ENCODE data around the gene OR51G2.
"Not testable (repeated sequence)": the region's sequence is repeated elsewhere in the genome, so short reads cannot be mapped to it uniquely, and the experiment has no call there.

Gene OR51G2, protein sequence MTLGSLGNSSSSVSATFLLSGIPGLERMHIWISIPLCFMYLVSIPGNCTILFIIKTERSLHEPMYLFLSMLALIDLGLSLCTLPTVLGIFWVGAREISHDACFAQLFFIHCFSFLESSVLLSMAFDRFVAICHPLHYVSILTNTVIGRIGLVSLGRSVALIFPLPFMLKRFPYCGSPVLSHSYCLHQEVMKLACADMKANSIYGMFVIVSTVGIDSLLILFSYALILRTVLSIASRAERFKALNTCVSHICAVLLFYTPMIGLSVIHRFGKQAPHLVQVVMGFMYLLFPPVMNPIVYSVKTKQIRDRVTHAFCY

GRCh38 chr11:4919250-4919649 is at the start of gene OR51G2:
Gene OR51G2, minus strand, starts transcription at chr11:4919350. Its CDS starts 3,687 bp downstream, at chr11:4915663.
- no peak within 1 kb of the TSS for H3K4me3 Mint-ChIP-seq
- no peaks in the 10 kb centered on the region for H3K4me1 Mint-ChIP-seq (ENCODE audit: low read depth)
- H3K36me3 Mint-ChIP-seq = no peaks in the 10 kb centered on the region
- H3K27ac Mint-ChIP-seq = no peak within 1 kb of the TSS
- no peaks in the 10 kb centered on the region for H3K9me3 Mint-ChIP-seq (ENCODE audit: low read depth)
- H3K27me3 Mint-ChIP-seq = peaks cover 7% of the 10 kb centered on the region

DNA sequence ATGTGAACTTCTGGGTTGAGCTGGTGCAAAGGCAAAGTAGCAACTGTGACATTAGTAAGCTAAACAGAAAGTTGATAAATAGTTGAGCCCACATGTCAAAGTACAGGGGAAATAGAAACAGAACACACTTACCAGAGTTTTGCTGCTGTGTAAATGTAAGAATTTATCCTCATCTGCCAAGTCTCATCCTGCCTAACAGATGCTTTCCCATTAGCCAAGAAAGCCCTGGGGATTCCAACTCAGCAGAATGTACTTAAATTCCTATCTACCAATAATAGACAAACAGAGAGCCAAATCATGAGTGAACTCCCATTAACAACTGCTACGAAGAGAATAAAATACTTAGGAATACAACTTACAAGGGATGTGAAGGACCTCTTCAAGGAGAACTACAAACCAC is 43.7 kb upstream of the OR51G2 start:
- no peaks in the 10 kb centered on the region for H3K9me3 Mint-ChIP-seq (ENCODE audit: low read depth)
- H3K36me3 Mint-ChIP-seq = no peaks in the 10 kb centered on the region
- H3K27ac Mint-ChIP-seq = no peak overlapping the region
- no peaks in the 10 kb centered on the region for H3K4me1 Mint-ChIP-seq (ENCODE audit: low read depth)
- H3K4me3 Mint-ChIP-seq = no peak overlapping the region
- H3K27me3 Mint-ChIP-seq = peaks cover 1% of the 10 kb centered on the region

GRCh38 chr11:4960877-4961276 is 41.7 kb upstream of the OR51G2 start:
- Mint-ChIP-seq H3K36me3 (no peaks in the 10 kb centered on the region), H3K27ac (no peak overlapping the region), H3K4me3 (no peak overlapping the region), H3K4me1 (ENCODE audit: low read depth) (no peaks in the 10 kb centered on the region), H3K9me3 (ENCODE audit: low read depth) (no peaks in the 10 kb centered on the region), H3K27me3 (peaks cover 1% of the 10 kb centered on the region)

GRCh38 chr11:4957396-4957795 is 38.2 kb upstream of the OR51G2 start:
- Mint-ChIP-seq H3K4me1 (ENCODE audit: low read depth) (no peaks in the 10 kb centered on the region), H3K4me3 (no peak overlapping the region), H3K27ac (no peak overlapping the region), H3K27me3 (no peaks in the 10 kb centered on the region), H3K36me3 (no peaks in the 10 kb centered on the region), H3K9me3 (ENCODE audit: low read depth) (no peaks in the 10 kb centered on the region)

- not testable (repeated sequence) for H3K9me3 Mint-ChIP-seq (ENCODE audit: low read depth); H3K27me3 Mint-ChIP-seq; H3K4me3 Mint-ChIP-seq; H3K36me3 Mint-ChIP-seq; H3K4me1 Mint-ChIP-seq (ENCODE audit: low read depth); H3K27ac Mint-ChIP-seq
Measured at GRCh38 chr11:4955613-4956012, 36.5 kb upstream of the OR51G2 start, which contains the start of gene OR51A2. Gene OR51A2, minus strand, starts transcription at chr11:4955713. Its CDS starts 0 bp downstream, at chr11:4955713.

GRCh38 chr11:4947505-4947904 is 28.4 kb upstream of the OR51G2 start, which contains the start of gene OR51A4:
Gene OR51A4, minus strand, starts transcription at chr11:4947605. Its CDS starts 505 bp downstream, at chr11:4947100.
- Mint-ChIP-seq H3K27me3 (peaks cover 1% of the 10 kb centered on the region), H3K4me1 (ENCODE audit: low read depth) (no peaks in the 10 kb centered on the region), H3K36me3 (no peaks in the 10 kb centered on the region), H3K4me3 (no peak within 1 kb of the TSS), H3K9me3 (ENCODE audit: low read depth) (no peaks in the 10 kb centered on the region), H3K27ac (no peak within 1 kb of the TSS)

DNA sequence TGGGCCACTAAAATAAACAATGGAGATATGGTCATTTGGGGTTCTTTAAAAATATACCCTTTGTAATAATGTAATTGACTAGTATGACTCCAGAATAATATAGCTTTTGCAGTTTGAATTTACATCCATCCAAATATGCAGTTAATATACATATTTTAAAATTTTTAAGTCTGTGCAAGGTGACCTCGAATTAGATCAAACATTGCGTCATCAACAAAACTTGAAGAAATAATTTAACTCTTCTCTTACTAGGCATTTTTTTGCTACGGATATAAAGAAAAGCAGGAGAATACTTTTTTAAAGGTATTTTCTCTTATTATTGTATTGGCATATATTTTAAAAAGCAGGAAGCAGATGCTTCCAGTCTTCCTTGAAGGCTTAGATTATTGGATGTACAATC is 17.6 kb upstream of the OR51G2 start:
- H3K4me3 Mint-ChIP-seq = no peak overlapping the region

DNA sequence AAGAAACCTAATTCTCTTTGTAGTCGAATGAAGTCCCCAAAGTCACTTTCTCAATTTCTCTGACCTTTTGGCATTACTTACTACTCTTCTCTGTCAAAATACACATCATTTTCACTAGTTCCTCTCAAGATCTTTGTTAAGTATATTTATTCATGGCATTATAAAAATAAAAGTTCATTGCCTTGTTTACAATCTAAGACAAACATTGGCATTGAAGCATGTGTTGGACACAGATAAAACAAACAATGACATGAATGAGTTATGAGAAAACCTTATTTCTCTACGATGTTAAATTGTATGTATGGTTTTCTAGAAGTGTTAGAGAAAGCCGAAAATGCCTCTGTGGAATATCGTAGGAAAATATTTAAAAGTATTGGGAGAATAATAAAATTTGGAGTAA is 13.6 kb upstream of the OR51G2 start:
- Mint-ChIP-seq H3K27ac (no peak overlapping the region), H3K9me3 (ENCODE audit: low read depth) (no peaks in the 10 kb centered on the region), H3K27me3 (no peaks in the 10 kb centered on the region), H3K4me3 (no peak overlapping the region), H3K36me3 (no peaks in the 10 kb centered on the region), H3K4me1 (ENCODE audit: low read depth) (no peaks in the 10 kb centered on the region)

More for the DNA sequence above, 17.6 kb upstream of the OR51G2 start:
- no peaks in the 10 kb centered on the region for H3K4me1 Mint-ChIP-seq (ENCODE audit: low read depth)
- no peak overlapping the region for H3K27ac Mint-ChIP-seq
- peaks cover 3% of the 10 kb centered on the region for H3K27me3 Mint-ChIP-seq
- no peaks in the 10 kb centered on the region for H3K9me3 Mint-ChIP-seq (ENCODE audit: low read depth)
- H3K36me3 Mint-ChIP-seq = no peaks in the 10 kb centered on the region

DNA sequence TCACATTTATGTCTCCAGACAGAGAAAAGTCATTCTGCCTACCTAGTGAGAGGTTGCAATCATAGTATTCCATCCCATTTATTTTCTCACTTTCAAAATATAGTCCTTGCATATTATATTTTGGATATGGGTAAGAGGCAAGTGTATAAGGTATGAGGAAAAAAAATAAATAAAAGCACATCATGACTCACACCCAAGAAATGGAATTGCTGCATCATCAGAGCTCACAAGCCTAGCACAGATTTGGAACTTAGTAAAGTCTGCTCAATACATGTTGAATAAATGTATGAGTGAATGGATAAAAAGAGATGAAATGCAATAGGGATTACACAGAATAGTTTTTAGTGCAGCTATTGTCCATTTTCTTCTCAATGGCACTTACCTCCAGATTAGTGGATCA is 7.5 kb upstream of the OR51G2 start:
- Mint-ChIP-seq H3K27ac (no peak overlapping the region), H3K4me1 (ENCODE audit: low read depth) (no peaks in the 10 kb centered on the region), H3K4me3 (no peak overlapping the region), H3K27me3 (peaks cover 10% of the 10 kb centered on the region), H3K9me3 (ENCODE audit: low read depth) (no peaks in the 10 kb centered on the region), H3K36me3 (no peaks in the 10 kb centered on the region)

DNA sequence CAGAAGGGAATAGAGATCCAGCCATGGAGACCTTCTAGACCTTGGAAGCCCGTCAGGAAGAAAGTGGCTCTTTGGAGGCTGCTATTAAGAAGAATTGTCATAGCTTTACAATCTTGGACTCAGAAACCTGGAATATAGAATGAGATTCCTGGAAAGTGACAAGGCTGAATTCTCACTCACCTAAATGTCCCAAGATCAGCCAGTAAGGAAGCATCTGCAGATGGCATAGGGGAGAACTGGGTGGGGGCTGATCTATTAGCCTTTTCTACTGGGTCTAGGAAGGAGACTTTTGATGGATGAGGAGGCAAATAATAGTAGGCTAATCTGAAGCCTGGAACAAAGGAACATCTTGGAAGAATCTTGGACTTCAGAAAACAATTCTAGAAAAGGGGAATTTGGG is 5.1 kb upstream of the OR51G2 start, which contains the start of gene OR51G1:
Gene OR51G1 (minus strand): TSS at position 101 of the 400 bp plus-strand sequence. CDS start 0 bp downstream, at position 101.
- Mint-ChIP-seq H3K27me3 (peaks cover 10% of the 10 kb centered on the region), H3K36me3 (no peaks in the 10 kb centered on the region), H3K9me3 (ENCODE audit: low read depth) (no peaks in the 10 kb centered on the region), H3K4me1 (ENCODE audit: low read depth) (no peaks in the 10 kb centered on the region), H3K27ac (no peak within 1 kb of the TSS), H3K4me3 (no peak within 1 kb of the TSS)

- no peak overlapping the region for H3K4me3 Mint-ChIP-seq
- no peaks in the 10 kb centered on the region for H3K4me1 Mint-ChIP-seq (ENCODE audit: low read depth)
- no peak overlapping the region for H3K27ac Mint-ChIP-seq
- H3K36me3 Mint-ChIP-seq = no peaks in the 10 kb centered on the region
- H3K9me3 Mint-ChIP-seq (ENCODE audit: low read depth) = no peaks in the 10 kb centered on the region
- H3K27me3 Mint-ChIP-seq = peaks cover 10% of the 10 kb centered on the region
Measured at GRCh38 chr11:4922304-4922703, 3.2 kb upstream of the OR51G2 start.

- H3K36me3 Mint-ChIP-seq = no peaks in the 10 kb centered on the region
- H3K27me3 Mint-ChIP-seq = peaks cover 10% of the 10 kb centered on the region
- H3K4me1 Mint-ChIP-seq (ENCODE audit: low read depth) = no peaks in the 10 kb centered on the region
- H3K4me3 Mint-ChIP-seq = no peak overlapping the region
- H3K9me3 Mint-ChIP-seq (ENCODE audit: low read depth) = no peaks in the 10 kb centered on the region
- H3K27ac Mint-ChIP-seq = no peak overlapping the region
Measured at GRCh38 chr11:4921796-4922195, 2.6 kb upstream of the OR51G2 start.

- H3K4me3 Mint-ChIP-seq = no peak overlapping the region
- H3K36me3 Mint-ChIP-seq = no peaks in the 10 kb centered on the region
- H3K9me3 Mint-ChIP-seq (ENCODE audit: low read depth) = no peaks in the 10 kb centered on the region
- no peak overlapping the region for H3K27ac Mint-ChIP-seq
- no peaks in the 10 kb centered on the region for H3K4me1 Mint-ChIP-seq (ENCODE audit: low read depth)
- H3K27me3 Mint-ChIP-seq = no peaks in the 10 kb centered on the region
Measured at GRCh38 chr11:4916581-4916980, 2.6 kb downstream of the OR51G2 start.

DNA sequence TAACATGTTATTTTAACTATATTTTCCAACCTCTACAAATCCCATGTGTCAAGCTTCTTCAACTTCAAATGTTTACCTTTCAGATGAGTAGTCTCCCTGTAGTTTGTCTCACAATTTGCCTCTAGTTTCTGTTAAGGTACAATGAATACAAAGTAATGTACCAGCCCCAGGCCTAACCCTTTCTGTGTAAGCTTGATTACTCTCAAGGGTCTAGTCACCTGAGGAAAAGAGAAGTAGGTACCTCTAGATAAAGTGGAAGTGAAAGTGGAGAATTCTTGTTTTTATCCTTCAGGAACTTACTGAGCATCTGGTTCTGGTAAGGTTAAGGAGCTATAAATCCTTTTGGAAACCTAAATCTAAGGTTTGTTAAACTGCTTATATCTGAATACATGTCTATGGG is 15.7 kb downstream of the OR51G2 start, which contains the start of gene OR51A7:
Gene OR51A7 (plus strand): TSS at position 300 of the 400 bp plus-strand sequence. CDS start 3,587 bp downstream, outside the sequence.
- no peaks in the 10 kb centered on the region for H3K36me3 Mint-ChIP-seq
- H3K4me3 Mint-ChIP-seq = no peak within 1 kb of the TSS
- no peak within 1 kb of the TSS for H3K27ac Mint-ChIP-seq
- no peaks in the 10 kb centered on the region for H3K4me1 Mint-ChIP-seq (ENCODE audit: low read depth)
- no peaks in the 10 kb centered on the region for H3K27me3 Mint-ChIP-seq
- no peaks in the 10 kb centered on the region for H3K9me3 Mint-ChIP-seq (ENCODE audit: low read depth)

GRCh38 chr11:4891996-4892640 is 27.0 kb downstream of the OR51G2 start:
- no peak overlapping the region for H3K4me3 Mint-ChIP-seq
- H3K27me3 Mint-ChIP-seq = peaks cover 2% of the 10 kb centered on the region
- H3K36me3 Mint-ChIP-seq = no peaks in the 10 kb centered on the region
- no peaks in the 10 kb centered on the region for H3K4me1 Mint-ChIP-seq (ENCODE audit: low read depth)
- peaks cover 3% of the 10 kb centered on the region for H3K9me3 Mint-ChIP-seq (ENCODE audit: low read depth)
- H3K27ac Mint-ChIP-seq = no peak overlapping the region
